Hepatocyte (in vitro differentiated cells): ENCODE measurements around the gene LTF. TPM values are rescaled to one million over a fixed set of nuclear protein-coding genes. Genes with fewer than 3 reads are reported as not detected.

Source experiments
- DNase-seq: peaks from one replicate; pipeline ENCODE4 v3.0.0-alpha.2; 2016; ENCODE audit warnings: low spot score
- H2AFZ ChIP-seq: fragments of 200-600 bp; sonication (generic); 2 replicates; pipeline ENCODE4 v1.6.0; 2016; ENCODE audit warnings: antibody characterized with exemption, mild to moderate bottlenecking
- H3K27ac ChIP-seq: fragments of 200-600 bp; sonication (generic); 2 replicates; pipeline ENCODE4 v1.5.1; 2016; ENCODE audit warnings: mild to moderate bottlenecking
- H3K27me3 ChIP-seq: fragments of 200-600 bp; sonication (generic); 2 replicates; pipeline ENCODE4 v1.6.1; 2016
- H3K36me3 ChIP-seq: fragments of 200-600 bp; sonication (generic); replicated peaks from 2 replicates; pipeline ENCODE4 v1.5.1; 2016; ENCODE audit warnings: low read depth; ENCODE audit not compliant: insufficient read depth
- H3K4me1 ChIP-seq: fragments of 200-600 bp; sonication (generic); 2 replicates; pipeline ENCODE4 v1.5.1; 2016; ENCODE audit warnings: mild to moderate bottlenecking, moderate library complexity; ENCODE audit not compliant: insufficient read depth
- H3K4me2 ChIP-seq: fragments of 200-600 bp; sonication (generic); 2 replicates; pipeline ENCODE4 v1.6.0; 2016
- H3K4me3 ChIP-seq: fragments of 200-600 bp; sonication (generic); 2 replicates; pipeline ENCODE4 v1.5.1; 2016; ENCODE audit warnings: mild to moderate bottlenecking
- H3K79me2 ChIP-seq: fragments of 200-600 bp; sonication (generic); 2 replicates; pipeline ENCODE4 v1.6.0; 2017; ENCODE audit warnings: mild to moderate bottlenecking
- H3K9me2 ChIP-seq: fragments of 200-600 bp; sonication (generic); replicated peaks from 2 replicates; pipeline ENCODE4 v1.6.0; 2017; ENCODE audit warnings: mild to moderate bottlenecking; ENCODE audit not compliant: insufficient read depth
- H3K9me3 ChIP-seq: fragments of 200-600 bp; sonication (generic); 2 replicates; pipeline ENCODE4 v1.5.1; 2016; ENCODE audit warnings: low read depth, mild to moderate bottlenecking
- H4K20me1 ChIP-seq: fragments of 200-600 bp; sonication (generic); 2 replicates; pipeline ENCODE4 v1.6.0; 2016; ENCODE audit warnings: mild to moderate bottlenecking; ENCODE audit not compliant: insufficient read depth, poor library complexity, severe bottlenecking
- EZH2 ChIP-seq: fragments of 200-600 bp; sonication (generic); IDR thresholded peaks from 2 replicates; pipeline ENCODE4 v1.6.1; 2016; ENCODE audit warnings: antibody characterized with exemption, mild to moderate bottlenecking, borderline replicate concordance
- EZH2phosphoT487 ChIP-seq: fragments of 200-600 bp; sonication (generic); IDR thresholded peaks from one replicate; pipeline ENCODE4 v1.6.1; 2018; ENCODE audit warnings: antibody characterized with exemption, mild to moderate bottlenecking, low read depth, moderate library complexity; ENCODE audit not compliant: unreplicated experiment, severe bottlenecking
- WGBS: methylation state at CpG from one replicate; pipeline ENCODE4 v1.1.6; 2016; ENCODE audit warnings: low lambda C conversion rate; ENCODE audit errors: missing lambda C conversion rate; 5-methylcytosine and 5-hydroxymethylcytosine counted together
- polyA plus RNA-seq: library from polyadenylated mRNA; unstranded; fragments of >200 nt; fragmentation: Nextera tagmentation; extraction: Ambion mirVana; gene quantifications from 2 replicates; pipeline ENCODE4 v1.2.1, GENCODE V29; 2016
- total RNA-seq: library from RNA; depleted of rRNA; stranded (reverse); fragments of >200 nt; gene quantifications from 2 replicates; pipeline ENCODE4 v1.2.3, GENCODE V29; 2014
- TF ChIP-seq, protein P1 (sequence below): fragments of 200-600 bp; sonication (generic); IDR thresholded peaks from 2 replicates; pipeline ENCODE4 v1.5.1; 2016; ENCODE audit warnings: antibody characterized with exemption, mild to moderate bottlenecking; ENCODE audit not compliant: poor library complexity

LTF gene
- total and polyA plus RNA-seq, 2 experiments from 2014 or later = 1.8 TPM; not detected in 1

DNA sequence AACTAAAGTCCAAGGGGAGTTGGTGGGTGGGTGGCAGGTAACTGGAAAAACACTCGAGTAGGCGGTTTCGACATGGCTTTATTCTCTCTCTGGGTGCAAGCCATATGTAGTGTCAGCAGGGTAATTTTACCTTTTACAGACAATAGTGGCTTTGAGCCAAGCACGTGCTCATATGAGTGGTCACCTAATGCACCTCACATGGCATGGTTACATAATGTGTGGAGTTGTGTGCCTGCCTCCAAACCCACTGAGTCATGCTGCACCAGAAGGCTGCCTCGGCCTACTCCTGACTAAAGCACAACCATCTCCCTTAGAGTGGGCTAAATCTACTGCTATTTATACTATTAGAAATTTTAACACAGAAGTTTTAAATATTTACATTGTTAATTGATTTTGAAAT lies 41.1 kb downstream of the LTF start:
- no peaks in the 10 kb centered on the region for H3K79me2 ChIP-seq
- no peak for TF ChIP-seq EZH2phosphoT487
- TF ChIP-seq, protein P1, sequence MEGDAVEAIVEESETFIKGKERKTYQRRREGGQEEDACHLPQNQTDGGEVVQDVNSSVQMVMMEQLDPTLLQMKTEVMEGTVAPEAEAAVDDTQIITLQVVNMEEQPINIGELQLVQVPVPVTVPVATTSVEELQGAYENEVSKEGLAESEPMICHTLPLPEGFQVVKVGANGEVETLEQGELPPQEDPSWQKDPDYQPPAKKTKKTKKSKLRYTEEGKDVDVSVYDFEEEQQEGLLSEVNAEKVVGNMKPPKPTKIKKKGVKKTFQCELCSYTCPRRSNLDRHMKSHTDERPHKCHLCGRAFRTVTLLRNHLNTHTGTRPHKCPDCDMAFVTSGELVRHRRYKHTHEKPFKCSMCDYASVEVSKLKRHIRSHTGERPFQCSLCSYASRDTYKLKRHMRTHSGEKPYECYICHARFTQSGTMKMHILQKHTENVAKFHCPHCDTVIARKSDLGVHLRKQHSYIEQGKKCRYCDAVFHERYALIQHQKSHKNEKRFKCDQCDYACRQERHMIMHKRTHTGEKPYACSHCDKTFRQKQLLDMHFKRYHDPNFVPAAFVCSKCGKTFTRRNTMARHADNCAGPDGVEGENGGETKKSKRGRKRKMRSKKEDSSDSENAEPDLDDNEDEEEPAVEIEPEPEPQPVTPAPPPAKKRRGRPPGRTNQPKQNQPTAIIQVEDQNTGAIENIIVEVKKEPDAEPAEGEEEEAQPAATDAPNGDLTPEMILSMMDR = no peak
- H2AFZ ChIP-seq = no peak overlapping the region
- H3K4me1 ChIP-seq = peaks cover 5% of the 10 kb centered on the region
- WGBS = 85% methylated on average over 5 of the region's 5 CpGs
- H3K4me3 ChIP-seq = no peak overlapping the region
- no peaks in the 10 kb centered on the region for H3K36me3 ChIP-seq
- H4K20me1 ChIP-seq = no peaks in the 10 kb centered on the region
- no peaks in the 10 kb centered on the region for H3K9me2 ChIP-seq
- H3K27me3 ChIP-seq = no peaks in the 10 kb centered on the region
- H3K27ac ChIP-seq = no peak overlapping the region
- H3K4me2 ChIP-seq = no peak overlapping the region
- no peaks in the 10 kb centered on the region for H3K9me3 ChIP-seq
- DNase-seq = no peak

DNA sequence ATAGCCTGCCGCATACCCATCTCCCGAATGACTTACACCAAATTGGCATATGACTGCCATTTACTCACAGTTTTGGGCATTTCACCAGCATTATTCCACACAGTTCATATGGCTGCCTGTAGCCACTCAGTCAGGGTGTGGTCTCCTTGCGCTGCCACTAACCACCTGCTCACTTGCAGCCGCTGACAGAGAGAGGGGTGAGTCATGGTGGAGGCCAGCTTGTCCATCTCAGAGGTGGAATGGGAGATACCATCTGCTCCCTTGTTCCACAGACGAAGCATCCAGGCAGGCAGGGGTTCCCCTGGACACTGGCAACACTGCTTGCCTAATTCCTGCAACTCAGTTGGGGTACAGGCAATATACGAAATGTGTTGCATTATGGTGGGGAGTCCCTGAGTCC lies 42.1 kb downstream of the LTF start:
- Histone ChIP-seq H3K36me3 (no peaks in the 10 kb centered on the region), H3K79me2 (no peaks in the 10 kb centered on the region), H2AFZ (no peak overlapping the region), H3K4me1 (no peaks in the 10 kb centered on the region), H3K4me2 (no peak overlapping the region), H3K27me3 (no peaks in the 10 kb centered on the region), H3K9me2 (no peaks in the 10 kb centered on the region), H4K20me1 (no peaks in the 10 kb centered on the region), H3K27ac (no peak overlapping the region), H3K9me3 (no peaks in the 10 kb centered on the region), H3K4me3 (no peak overlapping the region)
- DNase-seq = peak; percentile 51
- 92% methylated on average over 6 of the region's 6 CpGs for WGBS
- TF ChIP-seq, protein P1 = no peak
- TF ChIP-seq EZH2 = no peak
- no peak for TF ChIP-seq EZH2phosphoT487

DNA sequence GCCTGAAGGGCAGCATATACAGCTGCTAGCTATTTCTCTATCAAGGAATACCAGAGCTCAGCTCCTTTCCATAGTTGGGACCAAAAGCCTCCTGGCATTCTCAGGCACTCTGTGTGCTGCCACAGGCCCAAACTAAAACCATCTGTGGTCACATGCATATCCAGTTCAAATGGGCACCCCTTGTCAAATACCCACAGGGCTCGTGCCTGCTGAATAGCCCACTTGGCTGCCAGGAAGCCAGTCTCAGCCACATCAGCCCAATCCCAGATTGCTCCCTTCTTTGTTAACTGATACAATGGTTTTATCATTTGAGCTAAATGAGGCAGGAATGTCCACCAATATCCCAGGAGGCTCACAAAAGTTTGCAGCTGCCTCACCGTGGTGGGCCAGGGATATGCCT lies 43.8 kb downstream of the LTF start:
- Histone ChIP-seq H3K4me1 (no peaks in the 10 kb centered on the region), H3K9me3 (no peaks in the 10 kb centered on the region), H3K9me2 (no peaks in the 10 kb centered on the region), H2AFZ (no peak overlapping the region), H3K27ac (no peak overlapping the region), H4K20me1 (no peaks in the 10 kb centered on the region), H3K4me3 (no peak overlapping the region), H3K27me3 (no peaks in the 10 kb centered on the region), H3K79me2 (no peaks in the 10 kb centered on the region), H3K4me2 (no peak overlapping the region), H3K36me3 (no peaks in the 10 kb centered on the region)
- WGBS = 78% methylated on average over 2 of the region's 2 CpGs
- no peak for DNase-seq
- TF ChIP-seq, protein P1 = no peak
- TF ChIP-seq EZH2 = no peak
- no peak for TF ChIP-seq EZH2phosphoT487

DNA sequence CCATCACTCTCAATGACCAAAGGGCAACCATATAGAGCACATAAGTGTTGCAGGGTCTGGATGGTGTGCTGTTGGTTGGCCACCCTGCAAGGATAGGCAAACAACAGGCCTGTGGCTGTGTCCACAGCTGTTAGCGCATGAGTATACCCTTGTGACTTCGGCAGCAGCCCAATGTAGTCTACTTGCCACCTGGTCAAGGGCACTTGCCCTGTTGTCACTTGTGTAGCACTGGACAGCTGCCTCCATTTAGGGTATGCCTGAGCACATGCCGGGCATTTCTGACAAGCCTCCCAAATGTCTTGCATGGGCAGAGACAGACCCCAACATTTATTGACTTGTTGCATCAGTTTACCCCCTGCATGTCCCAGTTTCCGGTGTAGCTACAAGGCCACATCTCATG lies 44.9 kb downstream of the LTF start:
- no peaks in the 10 kb centered on the region for H3K36me3 ChIP-seq
- no peak overlapping the region for H2AFZ ChIP-seq
- H3K9me2 ChIP-seq = no peaks in the 10 kb centered on the region
- H3K27ac ChIP-seq = no peak overlapping the region
- H3K79me2 ChIP-seq = no peaks in the 10 kb centered on the region
- no peak for TF ChIP-seq EZH2
- no peak for TF ChIP-seq EZH2phosphoT487
- no peak overlapping the region for H3K4me2 ChIP-seq
- H3K4me3 ChIP-seq = no peak overlapping the region
- H4K20me1 ChIP-seq = no peaks in the 10 kb centered on the region
- no peaks in the 10 kb centered on the region for H3K4me1 ChIP-seq
- no peaks in the 10 kb centered on the region for H3K9me3 ChIP-seq
- H3K27me3 ChIP-seq = no peaks in the 10 kb centered on the region
- WGBS = 98% methylated on average over 4 of the region's 4 CpGs
- no peak for DNase-seq
